HCT116 (cell line): ENCODE data around the gene BBX. TPM values are rescaled to one million over a fixed set of nuclear protein-coding genes. Genes with fewer than 3 reads are reported as not detected.

Experiments
- ATAC-seq: fragments of 200-7000 bp; cut with Tn5 transposase; 2 replicates; pipeline ENCODE4 v1.9.1; 2020; ENCODE audit warnings: mild to moderate bottlenecking, moderate library complexity
- BruUV-seq: library from RNA; stranded (reverse); fragments of 400-500 nt; replicated peaks from 2 replicates; lab custom pipeline; 2021; lab: Mats Ljungman, UMichigan
- CTCF ChIA-PET: fragments of 300-600 bp; sonication (Branson Sonifier 250); formaldehyde crosslinking; loops from one replicate; lab custom pipeline; 2021; ENCODE audit warnings: antibody characterized with exemption; lab: Charles Lee
- POLR2A ChIA-PET: fragments of 300-600, 350-600 bp; sonication (Branson Sonifier 250); formaldehyde crosslinking; loops from one replicate; lab custom pipeline; 2021; ENCODE audit warnings: antibody characterized with exemption; lab: Charles Lee
- RAD21 ChIA-PET, 2 experiments: fragments of 300-600 bp; sonication (Branson Sonifier 250); formaldehyde crosslinking; loops; one replicate each; lab custom pipeline; 2023; ENCODE audit warnings: low total read pairs in 2 of 2; ENCODE audit not compliant: uncharacterized antibody in 2 of 2, unreplicated experiment in 2 of 2, low non-redundant PET in 1 of 2; lab: Charles Lee
- DNase-seq: peaks from one replicate; pipeline ENCODE4 v3.0.0-alpha.2; 2010; ENCODE audit warnings: low read depth, low spot score
- H2AFZ ChIP-seq: fragments of 200-600 bp; shearing (Covaris generic), sonication (generic); 2 replicates; pipeline ENCODE4 v1.6.1; 2017; ENCODE audit warnings: low read depth, mixed run types, mixed read lengths, antibody characterized with exemption, low read length; ENCODE audit not compliant: poor library complexity, severe bottlenecking
- H3K27ac ChIP-seq: 2 replicates; pipeline ENCODE4 v1.5.1; 2012; ENCODE audit warnings: low read depth, low read length
- H3K27me3 ChIP-seq: fragments of 200-600 bp; sonication (generic); 2 replicates; pipeline ENCODE4 v1.6.1; 2016; ENCODE audit warnings: mixed run types, low read length, mixed read lengths; ENCODE audit not compliant: insufficient read depth
- H3K36me3 ChIP-seq, 2 experiments: fragments of 200-500 bp in 1 of 2; fragments of 200-600 bp in 1 of 2; sonication (Bioruptor generic) in 1 of 2; sonication (generic) in 1 of 2; 2 replicates each; pipeline versions ENCODE4 v1.5.1 to v1.6.1; 2014 to 2016; ENCODE audit warnings: low read length in 2 of 2, inconsistent platforms in 1 of 2, mixed read lengths in 1 of 2, mixed run types in 1 of 2; ENCODE audit not compliant: insufficient read depth in 2 of 2, control insufficient read depth in 1 of 2
- H3K4me1 ChIP-seq, 2 experiments: fragments of 200-600 bp in 1 of 2; sonication (generic) in 1 of 2; 2 replicates each; pipeline versions ENCODE4 v1.5.1 to v1.6.1; 2012 to 2017; ENCODE audit warnings: low read length in 2 of 2, inconsistent platforms in 1 of 2, mild to moderate bottlenecking in 1 of 2, mixed read lengths in 1 of 2, mixed run types in 1 of 2, moderate library complexity in 1 of 2; ENCODE audit not compliant: insufficient read depth in 2 of 2, control insufficient read depth in 1 of 2
- H3K4me2 ChIP-seq: fragments of 200-600 bp; sonication (generic); 2 replicates; pipeline ENCODE4 v1.6.1; 2017; ENCODE audit warnings: mixed run types, low read length, mixed read lengths
- H3K4me3 ChIP-seq, 2 experiments: fragments of 200-600 bp in 1 of 2; sonication (generic) in 1 of 2; replicated peaks in 1 of 2; 2 replicates each; pipeline ENCODE4 v1.5.1; 2011 to 2016; ENCODE audit warnings: low read length in 2 of 2, control low read depth in 1 of 2, low read depth in 1 of 2, mild to moderate bottlenecking in 1 of 2, mixed read lengths in 1 of 2, mixed run types in 1 of 2
- H3K79me2 ChIP-seq: fragments of 200-600 bp; sonication (generic); 2 replicates; pipeline ENCODE4 v1.6.1; 2017; ENCODE audit warnings: mild to moderate bottlenecking, mixed run types, low read length, moderate library complexity, mixed read lengths; ENCODE audit not compliant: insufficient read depth
- H3K9ac ChIP-seq: fragments of 200-600 bp; sonication (generic); 2 replicates; pipeline ENCODE4 v1.6.1; 2016; ENCODE audit warnings: low read length, mixed read lengths
- H3K9me2 ChIP-seq: fragments of 200-600 bp; sonication (generic), shearing (Covaris generic); 2 replicates; pipeline ENCODE4 v1.6.1; 2017; ENCODE audit warnings: mixed run types, mild to moderate bottlenecking, moderate library complexity; ENCODE audit not compliant: insufficient read depth
- H3K9me3 ChIP-seq, 2 experiments: fragments of 200-500 bp in 1 of 2; fragments of 200-600 bp in 1 of 2; sonication (Bioruptor generic) in 1 of 2; sonication (generic) in 1 of 2; 2 replicates each; pipeline ENCODE4 v1.6.1; 2014 to 2017; ENCODE audit warnings: low read length in 2 of 2, mixed read lengths in 2 of 2, inconsistent platforms in 1 of 2, low read depth in 1 of 2, mild to moderate bottlenecking in 1 of 2, mixed run types in 1 of 2, moderate library complexity in 1 of 2; ENCODE audit not compliant: control insufficient read depth in 1 of 2, insufficient read depth in 1 of 2
- H4K20me1 ChIP-seq: fragments of 200-600 bp; sonication (generic), shearing (Covaris generic); 2 replicates; pipeline ENCODE4 v1.6.1; 2017; ENCODE audit warnings: mixed run types, mild to moderate bottlenecking, moderate library complexity; ENCODE audit not compliant: insufficient read depth
- ATF3 ChIP-seq: IDR thresholded peaks from 2 replicates; pipeline ENCODE4 v1.6.1; 2012
- CBX3 ChIP-seq: IDR thresholded peaks from 2 replicates; pipeline ENCODE4 v1.6.1; 2012; ENCODE audit warnings: low read depth
- CEBPB ChIP-seq: IDR thresholded peaks from 2 replicates; pipeline ENCODE4 v1.6.1; 2012; ENCODE audit warnings: low read depth
- CTCF ChIP-seq, 3 experiments: fragments of 200-600 bp in 1 of 3; sonication (generic) in 1 of 3; IDR thresholded peaks in 2 of 3; conservative IDR thresholded peaks in 1 of 3; 2 replicates each; pipeline ENCODE4 v1.5.1; 2012 to 2017; ENCODE audit warnings: low read depth in 2 of 3, low read length in 2 of 3, antibody characterized with exemption in 1 of 3, borderline replicate concordance in 1 of 3, control low read depth in 1 of 3, mild to moderate bottlenecking in 1 of 3, mixed read lengths in 1 of 3, mixed run types in 1 of 3, moderate library complexity in 1 of 3; ENCODE audit not compliant: insufficient read depth in 1 of 3
- EGR1 ChIP-seq: IDR thresholded peaks from 2 replicates; pipeline ENCODE4 v1.6.1; 2012; ENCODE audit warnings: low read depth
- ELF1 ChIP-seq: IDR thresholded peaks from 2 replicates; pipeline ENCODE4 v1.6.1; 2012; ENCODE audit warnings: low read depth, borderline replicate concordance
- EZH2 ChIP-seq: fragments of 200-600 bp; sonication (generic); IDR thresholded peaks from 2 replicates; pipeline ENCODE4 v1.6.1; 2017; ENCODE audit warnings: antibody characterized with exemption, mixed run types
- FOSL1 ChIP-seq: IDR thresholded peaks from 2 replicates; pipeline ENCODE4 v1.6.1; 2012; ENCODE audit warnings: low read depth
- JUND ChIP-seq: IDR thresholded peaks from 2 replicates; pipeline ENCODE4 v1.6.1; 2012
- MAX ChIP-seq: IDR thresholded peaks from 2 replicates; pipeline ENCODE4 v1.6.1; 2012
- POLR2A ChIP-seq: IDR thresholded peaks from 2 replicates; pipeline ENCODE4 v1.7.0; 2011; ENCODE audit warnings: borderline replicate concordance; ENCODE audit not compliant: insufficient read depth, insufficient read length; ENCODE audit errors: extremely low read depth
- POLR2AphosphoS5 ChIP-seq: IDR thresholded peaks from 2 replicates; pipeline ENCODE4 v1.6.1; 2011; ENCODE audit warnings: mild to moderate bottlenecking, low read depth, low read length, moderate library complexity
- RAD21 ChIP-seq: IDR thresholded peaks from 2 replicates; pipeline ENCODE4 v1.6.1; 2012; ENCODE audit warnings: low read depth, mild to moderate bottlenecking
- SP1 ChIP-seq: IDR thresholded peaks from 2 replicates; pipeline ENCODE4 v1.6.1; 2012; ENCODE audit warnings: low read depth
- SRF ChIP-seq: IDR thresholded peaks from 2 replicates; pipeline ENCODE4 v1.6.1; 2012; ENCODE audit warnings: low read depth
- TCF7L2 ChIP-seq: IDR thresholded peaks from 2 replicates; pipeline ENCODE4 v1.7.0; 2011; ENCODE audit warnings: borderline replicate concordance, inconsistent platforms; ENCODE audit not compliant: insufficient read depth, insufficient read length; ENCODE audit errors: extremely low read depth
- YY1 ChIP-seq: IDR thresholded peaks from 2 replicates; pipeline ENCODE4 v1.6.1; 2011; ENCODE audit warnings: low read length, low read depth, moderate library complexity, mild to moderate bottlenecking; ENCODE audit not compliant: insufficient replicate concordance; ENCODE audit errors: extremely low read depth
- ZBTB33 ChIP-seq: IDR thresholded peaks from 2 replicates; pipeline ENCODE4 v1.6.1; 2011; ENCODE audit warnings: mild to moderate bottlenecking, low read length, moderate library complexity; ENCODE audit not compliant: insufficient replicate concordance; ENCODE audit errors: extremely low read depth
- ZNF274 ChIP-seq: fragments of 200-500 bp; sonication (Bioruptor generic); IDR thresholded peaks from 2 replicates; pipeline ENCODE4 v1.6.1; 2014; ENCODE audit warnings: mild to moderate bottlenecking, low read depth, low read length, inconsistent platforms
- intact Hi-C: fragments of 100-400 bp; cut with micrococcal nuclease; formaldehyde crosslinking; loops from 2 replicates; pipeline ENCODE4 v1.10.0; 2022
- total RNA-seq: library from RNA; stranded (reverse); gene quantifications from one replicate; pipeline ENCODE4 v1.2.1, GENCODE V29; 2021; ENCODE audit not compliant: unreplicated experiment

The BBX gene
- total RNA-seq, 1 experiment from 2014 or later: 55.6 TPM

GRCh38 chr3:107675233-107675900 lies 152.6 kb downstream of the BBX start:
- Histone ChIP-seq H3K4me1 (no peaks in the 10 kb centered on the region), H3K4me3 (no peak overlapping the region), H3K79me2 (no peaks in the 10 kb centered on the region)
- RAD21 ChIA-PET: interaction anchor here in 1 of 2 experiments (0.6 kb wide), 1 partner anchor 62 kb away, joined by 4 read pairs; no protein-coding TSS in a partner anchor
- no peak for DNase-seq
- BruUV-seq: no TSS peak
- TF ChIP-seq CTCF (IDR thresholded peaks at IDR 0.05 in 2 of 3, conservative IDR thresholded peaks at IDR 0.05 in 1 of 3; ENCODE audit: borderline replicate concordance in 1 of 3, insufficient read depth in 1 of 3, low read depth in 2 of 3, low read length in 2 of 3) (no peak), SRF (no peak), ELF1 (no peak), RAD21 (no peak), ZNF274 (no peak), YY1 (no peak), JUND (no peak), CBX3 (no peak), ATF3 (no peak), POLR2A (no peak), MAX (no peak), FOSL1 (no peak), EZH2 (no peak), SP1 (no peak), EGR1 (no peak), CEBPB (no peak), ZBTB33 (no peak), POLR2AphosphoS5 (no peak), TCF7L2 (no peak)
- TF ChIP-seq, all 23 proteins: peak for 0
- no peak for ATAC-seq
- no peaks in the 10 kb centered on the region for H3K9me3 ChIP-seq
- POLR2A ChIA-PET: no interaction called here
- no peaks in the 10 kb centered on the region; the same call in 1 of the 2 replicates for H4K20me1 ChIP-seq
- H3K9me2 ChIP-seq: no peaks in the 10 kb centered on the region
- H3K27me3 ChIP-seq: no peaks in the 10 kb centered on the region
- H3K4me2 ChIP-seq: no peak overlapping the region
- H3K36me3 ChIP-seq: no peaks in the 10 kb centered on the region
- intact Hi-C loops: no loop called here
- H3K27ac ChIP-seq: no peak overlapping the region
- CTCF ChIA-PET: interaction anchor here (0.6 to 4.7 kb wide), 14 partner anchors 7 to 439 kb away, joined by 3 to 84 read pairs (median 6); no protein-coding TSS in a partner anchor
- H3K9ac ChIP-seq: no peak overlapping the region
- H2AFZ ChIP-seq: no peak overlapping the region
